Measurements from ENCODE around the gene ABR.
"Not testable (repeated sequence)": the region's sequence is repeated elsewhere in the genome, so short reads cannot be mapped to it uniquely, and the experiment has no call there.

ABR gene

GRCh38 chr17:1067282-1067956 lies 112.4 kb downstream of the ABR start:
- no peaks in the 10 kb centered on the region for H3K4me1 ChIP-seq (ENCODE audit: low read depth, poor library complexity, severe bottlenecking)
- H3K79me2 ChIP-seq (ENCODE audit: insufficient read depth, low read depth), result no peaks in the 10 kb centered on the region
- no peak overlapping the region for H3K4me3 ChIP-seq (IDR thresholded peaks at IDR 0.05; ENCODE audit: insufficient read depth, low read depth, low read length)
- H3K36me3 ChIP-seq (ENCODE audit: insufficient read depth), result no peaks in the 10 kb centered on the region
- H3K27me3 ChIP-seq (ENCODE audit: insufficient read depth, low read depth), result no peaks in the 10 kb centered on the region
- H3K4me2 ChIP-seq, result no peak overlapping the region
- H2AFZ ChIP-seq (ENCODE audit: low read depth), result no peak overlapping the region
- no peak for TF ChIP-seq CTCF (conservative IDR thresholded peaks at IDR 0.05; ENCODE audit: low read depth, low read length)
- H3K9ac ChIP-seq, result no peak overlapping the region
- H3K27ac ChIP-seq, result no peak overlapping the region
- H4K20me1 ChIP-seq (ENCODE audit: insufficient read depth), result no peaks in the 10 kb centered on the region

GRCh38 chr17:1065416-1065815 lies 114.4 kb downstream of the ABR start:
- H3K79me2 ChIP-seq (ENCODE audit: insufficient read depth, low read depth); H3K4me2 ChIP-seq; H4K20me1 ChIP-seq (ENCODE audit: insufficient read depth); H2AFZ ChIP-seq (ENCODE audit: low read depth); H3K36me3 ChIP-seq (ENCODE audit: insufficient read depth); H3K27me3 ChIP-seq (ENCODE audit: insufficient read depth, low read depth); H3K4me3 ChIP-seq (IDR thresholded peaks at IDR 0.05; ENCODE audit: insufficient read depth, low read depth, low read length); H3K27ac ChIP-seq; H3K4me1 ChIP-seq (ENCODE audit: low read depth, poor library complexity, severe bottlenecking); H3K9ac ChIP-seq: not testable (repeated sequence)

GRCh38 chr17:1060991-1061390 lies 118.8 kb downstream of the ABR start:
- no peaks in the 10 kb centered on the region for H3K4me1 ChIP-seq (ENCODE audit: low read depth, poor library complexity, severe bottlenecking)
- no peaks in the 10 kb centered on the region for H4K20me1 ChIP-seq (ENCODE audit: insufficient read depth)

GRCh38 chr17:1059131-1059795 lies 120.5 kb downstream of the ABR start:
- TF ChIP-seq CTCF (conservative IDR thresholded peaks at IDR 0.05; ENCODE audit: low read depth, low read length), result no peak
- Histone ChIP-seq H3K36me3 (ENCODE audit: insufficient read depth) (no peaks in the 10 kb centered on the region), H3K79me2 (ENCODE audit: insufficient read depth, low read depth) (no peaks in the 10 kb centered on the region), H2AFZ (ENCODE audit: low read depth) (no peak overlapping the region), H3K4me2 (no peak overlapping the region), H3K27ac (no peak overlapping the region), H4K20me1 (ENCODE audit: insufficient read depth) (no peaks in the 10 kb centered on the region), H3K27me3 (ENCODE audit: insufficient read depth, low read depth) (no peaks in the 10 kb centered on the region), H3K4me3 (IDR thresholded peaks at IDR 0.05; ENCODE audit: insufficient read depth, low read depth, low read length) (no peak overlapping the region), H3K9ac (no peak overlapping the region), H3K4me1 (ENCODE audit: low read depth, poor library complexity, severe bottlenecking) (no peaks in the 10 kb centered on the region)

More at GRCh38 chr17:1060991-1061390, 118.8 kb downstream of the ABR start:
- Histone ChIP-seq H3K4me2 (no peak overlapping the region), H2AFZ (ENCODE audit: low read depth) (no peak overlapping the region), H3K27me3 (ENCODE audit: insufficient read depth, low read depth) (no peaks in the 10 kb centered on the region), H3K9ac (no peak overlapping the region), H3K27ac (no peak overlapping the region), H3K36me3 (ENCODE audit: insufficient read depth) (no peaks in the 10 kb centered on the region), H3K79me2 (ENCODE audit: insufficient read depth, low read depth) (no peaks in the 10 kb centered on the region), H3K4me3 (IDR thresholded peaks at IDR 0.05; ENCODE audit: insufficient read depth, low read depth, low read length) (no peak overlapping the region)
- no peak for TF ChIP-seq CTCF (conservative IDR thresholded peaks at IDR 0.05; ENCODE audit: low read depth, low read length)
